CD14-positive monocyte (primary cell): ENCODE measurements around the gene CEP20. TPM values are rescaled to one million over a fixed set of nuclear protein-coding genes. Genes with fewer than 3 reads are reported as not detected.
A peak's percentile ranks its signal among the peaks of the same experiment; 100 is the strongest.

Source experiments
- DNase-seq, 3 donors: peaks; one replicate each; pipeline ENCODE4 v3.0.0-alpha.2; 2011 to 2022
- H2AFZ ChIP-seq: 2 replicates; pipeline ENCODE4 v1.6.0; 2012; ENCODE audit warnings: mild to moderate bottlenecking, low read depth, low read length, inconsistent platforms; ENCODE audit not compliant: insufficient read depth, poor library complexity, severe bottlenecking
- H3K27ac ChIP-seq, 2 donors: 1 replicate in 1 of 2; 2 replicates in 1 of 2; pipeline ENCODE4 v1.5.1; 2012 to 2013; ENCODE audit warnings: low read length in 2 of 2, control low read depth in 1 of 2, inconsistent platforms in 1 of 2, low read depth in 1 of 2, mild to moderate bottlenecking in 1 of 2
- H3K27me3 ChIP-seq, 2 donors: one replicate each; pipeline versions ENCODE4 v1.6.0 to v1.6.1; 2011 to 2013; ENCODE audit warnings: low read length in 2 of 2; ENCODE audit not compliant: control insufficient read depth in 2 of 2, insufficient read depth in 2 of 2
- H3K36me3 ChIP-seq, 2 donors: replicated peaks in 1 of 2; 1 replicate in 1 of 2; 2 replicates in 1 of 2; pipeline versions ENCODE4 v1.5.1 to v1.6.1; 2012 to 2013; ENCODE audit warnings: low read length in 2 of 2, control low read depth in 1 of 2, inconsistent platforms in 1 of 2, mild to moderate bottlenecking in 1 of 2; ENCODE audit not compliant: insufficient read depth in 2 of 2, control insufficient read depth in 1 of 2
- H3K4me1 ChIP-seq, 2 donors: 1 replicate in 1 of 2; 2 replicates in 1 of 2; pipeline versions ENCODE4 v1.5.1 to v1.6.1; 2012 to 2013; ENCODE audit warnings: low read length in 2 of 2, control low read depth in 1 of 2, inconsistent platforms in 1 of 2, mild to moderate bottlenecking in 1 of 2, moderate library complexity in 1 of 2; ENCODE audit not compliant: insufficient read depth in 2 of 2, control insufficient read depth in 1 of 2
- H3K4me2 ChIP-seq: replicated peaks from 2 replicates; pipeline ENCODE3; 2012; ENCODE audit warnings: low read length, moderate library complexity, mild to moderate bottlenecking; ENCODE audit not compliant: poor library complexity, severe bottlenecking; ENCODE audit errors: extremely low read depth
- H3K4me3 ChIP-seq, 3 experiments: fragments of 200-600 bp in 1 of 3; sonication (generic) in 1 of 3; replicated peaks in 1 of 3; 1 replicate in 2 of 3; 2 replicates in 1 of 3; pipeline ENCODE4 v1.5.1; 2011 to 2013; ENCODE audit warnings: low read length in 3 of 3, mild to moderate bottlenecking in 3 of 3, control low read depth in 2 of 3, low read depth in 2 of 3, inconsistent platforms in 1 of 3, moderate library complexity in 1 of 3
- H3K79me2 ChIP-seq: 2 replicates; pipeline ENCODE4 v1.6.0; 2012; ENCODE audit warnings: mild to moderate bottlenecking, control low read depth, inconsistent platforms, low read length, moderate library complexity; ENCODE audit not compliant: insufficient read depth
- H3K9ac ChIP-seq: 2 replicates; pipeline ENCODE4 v1.6.0; 2017; ENCODE audit warnings: low read length, mild to moderate bottlenecking; ENCODE audit not compliant: insufficient read depth, poor library complexity, severe bottlenecking
- H3K9me3 ChIP-seq, 2 donors: replicated peaks in 1 of 2; 1 replicate in 1 of 2; 2 replicates in 1 of 2; pipeline versions ENCODE4 v1.5.1 to v1.6.1; 2012 to 2013; ENCODE audit warnings: low read length in 2 of 2, control low read depth in 1 of 2; ENCODE audit not compliant: control insufficient read depth in 1 of 2, insufficient read depth in 1 of 2
- H4K20me1 ChIP-seq: 2 replicates; pipeline ENCODE4 v1.6.0; 2012; ENCODE audit warnings: mild to moderate bottlenecking, low read length, control low read depth, moderate library complexity; ENCODE audit not compliant: insufficient read depth
- H3K27ac Mint-ChIP-seq, 7 donors: one replicate each; pipeline ENCODE4 v1.8.0; 2020; ENCODE audit warnings: mild to moderate bottlenecking in 7 of 7, mixed read lengths in 7 of 7, moderate library complexity in 6 of 7, inconsistent platforms in 2 of 7
- H3K27me3 Mint-ChIP-seq, 3 donors: one replicate each; pipeline ENCODE4 v1.8.0; 2021 to 2022; ENCODE audit warnings: low read depth in 3 of 3, mild to moderate bottlenecking in 3 of 3, mixed read lengths in 3 of 3, moderate library complexity in 3 of 3, inconsistent platforms in 1 of 3
- H3K36me3 Mint-ChIP-seq, 2 donors: one replicate each; pipeline ENCODE4 v1.8.0; 2020; ENCODE audit warnings: mixed read lengths in 2 of 2, inconsistent platforms in 1 of 2, mild to moderate bottlenecking in 1 of 2
- H3K4me1 Mint-ChIP-seq: one replicate; pipeline ENCODE4 v1.8.0; 2020; ENCODE audit warnings: mild to moderate bottlenecking, mixed read lengths
- H3K4me3 Mint-ChIP-seq, 2 donors: one replicate each; pipeline ENCODE4 v1.8.0; 2020; ENCODE audit warnings: mild to moderate bottlenecking in 2 of 2, mixed read lengths in 2 of 2, moderate library complexity in 1 of 2
- H3K9me3 Mint-ChIP-seq, 7 donors: one replicate each; pipeline ENCODE4 v1.8.0; 2020 to 2022; ENCODE audit warnings: mixed read lengths in 7 of 7, mild to moderate bottlenecking in 6 of 7, moderate library complexity in 6 of 7, inconsistent platforms in 2 of 7
- WGBS: methylation state at CpG from one replicate; pipeline ENCODE4 v1.1.5; 2013; ENCODE audit warnings: missing lambda C conversion rate; ENCODE audit not compliant: insufficient coverage; 5-methylcytosine and 5-hydroxymethylcytosine counted together
- intact Hi-C, 2 donors: fragments of 100-400 bp; cut with micrococcal nuclease; formaldehyde crosslinking; loops; one replicate each; pipeline versions ENCODE4 v1.15.0 to v1.15.1; 2023
- polyA plus RNA-seq, 3 donors: library from polyadenylated mRNA; depleted of rRNA in 1 of 3; unstranded in 2 of 3; stranded (reverse) in 1 of 3; fragments of 300-500 nt in 2 of 3; fragments of >200 nt in 1 of 3; fragmentation: Illumina TruSeq in 2 of 3; gene quantifications; 1 replicate in 2 of 3; 2 replicates in 1 of 3; pipeline ENCODE4 v1.2.3, GENCODE V29; 2012 to 2021
- TF ChIP-seq, protein P1 (sequence below): fragments of 200-600 bp; IDR thresholded peaks from one replicate; pipeline ENCODE4 v1.8.0; 2022; ENCODE audit warnings: antibody characterized with exemption, mild to moderate bottlenecking

Gene CEP20
- polyA plus RNA-seq, 3 donors: 11.6 to 27.3 (median 24.7) TPM

DNA sequence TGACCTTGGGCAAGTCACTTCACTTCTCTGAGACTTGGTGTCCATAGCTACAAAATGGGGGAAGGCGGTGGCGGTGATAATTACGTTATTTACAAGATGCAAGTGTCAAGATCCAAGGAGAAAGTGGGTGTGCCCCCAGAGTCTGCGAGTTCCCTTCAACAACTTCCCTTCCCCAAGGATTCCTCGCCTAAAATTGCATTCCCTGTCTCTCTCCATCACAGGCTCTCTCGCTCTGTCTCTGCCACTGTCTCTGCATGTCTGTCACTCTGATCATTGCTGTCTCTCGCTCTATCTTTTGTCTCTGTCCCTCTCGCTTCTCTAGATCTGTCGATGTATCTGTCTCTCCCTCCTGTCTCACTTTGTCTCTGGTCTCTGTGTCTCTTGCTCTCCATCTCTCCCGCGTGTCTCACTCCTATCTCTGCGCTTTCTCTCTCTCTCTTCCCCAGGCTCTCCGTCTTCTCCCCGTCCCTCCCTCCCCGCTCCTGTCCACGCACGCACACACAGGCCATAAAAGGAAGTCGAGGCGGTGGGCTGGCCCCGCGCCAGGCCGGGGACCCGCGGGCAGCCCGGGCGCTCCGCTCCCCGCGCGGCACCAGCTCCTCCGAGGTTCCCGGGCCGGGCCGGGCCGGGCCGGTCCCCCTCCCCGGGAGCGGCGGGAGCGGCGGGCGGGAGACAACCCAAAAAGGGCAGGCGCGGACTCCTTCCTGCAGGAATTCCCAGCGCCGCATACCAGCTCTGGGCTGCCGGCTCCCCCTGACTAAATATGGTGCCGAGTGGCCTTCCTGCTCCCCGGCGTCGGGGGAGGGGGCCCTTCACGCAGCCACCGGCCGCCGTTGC, 30.5 kb downstream of the CEP20 start:
- Histone ChIP-seq H4K20me1 (no peaks in the 10 kb centered on the region), H2AFZ (peak overlapping the region; percentile 63), H3K4me2 (peak overlapping the region; percentile 60), H3K4me3 (peak overlapping the region; percentile 5 to 63 (median 10)), H3K4me1 (peaks cover 16 to 17% of the 10 kb centered on the region in 2 donors), H3K79me2 (no peaks in the 10 kb centered on the region), H3K27me3 (peaks cover 37 to 51% of the 10 kb centered on the region in 2 donors), H3K9me3 (peaks cover 0 to 5% of the 10 kb centered on the region in 2 donors), H3K36me3 (no peaks in the 10 kb centered on the region), H3K27ac (no peak overlapping the region), H3K9ac (no peak overlapping the region)
- TF ChIP-seq, protein P1, sequence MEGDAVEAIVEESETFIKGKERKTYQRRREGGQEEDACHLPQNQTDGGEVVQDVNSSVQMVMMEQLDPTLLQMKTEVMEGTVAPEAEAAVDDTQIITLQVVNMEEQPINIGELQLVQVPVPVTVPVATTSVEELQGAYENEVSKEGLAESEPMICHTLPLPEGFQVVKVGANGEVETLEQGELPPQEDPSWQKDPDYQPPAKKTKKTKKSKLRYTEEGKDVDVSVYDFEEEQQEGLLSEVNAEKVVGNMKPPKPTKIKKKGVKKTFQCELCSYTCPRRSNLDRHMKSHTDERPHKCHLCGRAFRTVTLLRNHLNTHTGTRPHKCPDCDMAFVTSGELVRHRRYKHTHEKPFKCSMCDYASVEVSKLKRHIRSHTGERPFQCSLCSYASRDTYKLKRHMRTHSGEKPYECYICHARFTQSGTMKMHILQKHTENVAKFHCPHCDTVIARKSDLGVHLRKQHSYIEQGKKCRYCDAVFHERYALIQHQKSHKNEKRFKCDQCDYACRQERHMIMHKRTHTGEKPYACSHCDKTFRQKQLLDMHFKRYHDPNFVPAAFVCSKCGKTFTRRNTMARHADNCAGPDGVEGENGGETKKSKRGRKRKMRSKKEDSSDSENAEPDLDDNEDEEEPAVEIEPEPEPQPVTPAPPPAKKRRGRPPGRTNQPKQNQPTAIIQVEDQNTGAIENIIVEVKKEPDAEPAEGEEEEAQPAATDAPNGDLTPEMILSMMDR: no peak
- Mint-ChIP-seq H3K27ac (peak overlapping the region in 2 of 7 donors; percentile 54 to 75), H3K4me1 (peaks cover 11% of the 10 kb centered on the region), H3K9me3 (peaks cover 0 to 7% (median 4%) of the 10 kb centered on the region in 7 donors), H3K36me3 (peaks cover 0 to 5% of the 10 kb centered on the region in 2 donors), H3K4me3 (peak overlapping the region; percentile 65 to 95), H3K27me3 (peaks cover 47 to 58% (median 49%) of the 10 kb centered on the region in 3 donors)
- intact Hi-C loops: no loop called here
- WGBS: 3% methylated on average over 52 of the region's 55 CpGs
- peak in 2 of 3 donors; percentile 2 to 49 for DNase-seq

DNA sequence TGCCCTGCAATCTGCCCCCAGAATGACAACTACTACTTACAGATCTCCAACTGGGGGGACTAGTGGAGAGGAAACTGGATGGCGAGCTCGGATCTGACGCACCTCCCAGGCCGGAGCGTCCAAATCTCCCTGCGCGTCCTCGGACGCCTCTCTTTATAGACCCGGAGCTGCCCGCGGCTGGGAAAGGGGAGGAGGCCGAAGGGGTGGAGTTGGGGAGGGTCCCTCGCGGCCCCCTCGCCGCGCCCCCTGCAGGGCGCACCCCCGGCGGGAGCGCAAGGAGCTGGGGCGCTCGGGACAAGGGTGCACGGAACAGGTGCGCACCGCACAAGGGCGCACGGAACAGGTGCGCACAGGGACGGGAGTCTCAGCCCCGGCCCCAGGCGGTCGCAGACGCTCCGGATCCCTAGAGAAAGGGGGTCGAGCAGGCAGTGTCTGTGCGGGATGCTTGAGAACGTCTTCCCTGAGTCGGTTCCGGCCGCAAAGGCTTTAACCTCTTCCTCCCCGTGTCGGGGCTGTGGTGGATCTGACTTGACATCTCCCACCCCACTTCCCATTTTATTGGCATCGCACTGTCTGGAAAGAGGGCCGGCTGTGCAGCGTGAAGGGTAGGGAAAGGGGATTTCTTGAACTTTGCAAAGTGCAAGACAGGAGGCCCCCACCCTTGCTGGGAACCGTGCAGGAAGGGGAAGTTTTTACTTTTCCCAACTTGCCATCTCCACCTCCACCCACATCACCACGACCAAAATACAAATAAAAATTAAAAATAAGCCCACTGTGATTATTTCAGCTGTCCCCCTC, 31.3 kb downstream of the CEP20 start, which contains the start of gene MYH11:
MYH11 (minus strand) TSS at position 128 of the 798 bp plus-strand sequence. CDS start 18,776 bp downstream, outside the sequence.
- H3K27ac ChIP-seq: no peak within 1 kb of the TSS
- Mint-ChIP-seq H3K36me3 (peaks cover 0 to 5% of the 10 kb centered on the region in 2 donors), H3K27me3 (peaks cover 47 to 58% (median 51%) of the 10 kb centered on the region in 3 donors), H3K4me1 (peaks cover 11% of the 10 kb centered on the region), H3K9me3 (peaks cover 0 to 7% (median 4%) of the 10 kb centered on the region in 7 donors), H3K4me3 (peak within 1 kb of the TSS; percentile 65 to 95), H3K27ac (peak within 1 kb of the TSS in 2 of 7 donors; percentile 54 to 75)
- intact Hi-C loops: no loop called here
- no peaks in the 10 kb centered on the region for H4K20me1 ChIP-seq
- peaks cover 0 to 5% of the 10 kb centered on the region in 2 donors for H3K9me3 ChIP-seq
- H3K79me2 ChIP-seq: no peaks in the 10 kb centered on the region
- peaks cover 16 to 17% of the 10 kb centered on the region in 2 donors for H3K4me1 ChIP-seq
- TF ChIP-seq, protein P1: no peak
- DNase-seq: peak in 1 of 3 donors; percentile 19
- H3K27me3 ChIP-seq: peaks cover 37 to 51% of the 10 kb centered on the region in 2 donors
- no peaks in the 10 kb centered on the region for H3K36me3 ChIP-seq
- peak within 1 kb of the TSS; percentile 5 to 63 (median 10) for H3K4me3 ChIP-seq
- H3K4me2 ChIP-seq: peak within 1 kb of the TSS; percentile 60
- under 1% methylated on average over 36 of the region's 49 CpGs for WGBS
- peak within 1 kb of the TSS; percentile 63 for H2AFZ ChIP-seq
- no peak within 1 kb of the TSS for H3K9ac ChIP-seq
